ENCODE results near the gene MYO1E.

The MYO1E gene

GRCh38 chr15:59312205-59312604 is 60.5 kb downstream of the MYO1E start:
- no peak for DNase-seq

DNA sequence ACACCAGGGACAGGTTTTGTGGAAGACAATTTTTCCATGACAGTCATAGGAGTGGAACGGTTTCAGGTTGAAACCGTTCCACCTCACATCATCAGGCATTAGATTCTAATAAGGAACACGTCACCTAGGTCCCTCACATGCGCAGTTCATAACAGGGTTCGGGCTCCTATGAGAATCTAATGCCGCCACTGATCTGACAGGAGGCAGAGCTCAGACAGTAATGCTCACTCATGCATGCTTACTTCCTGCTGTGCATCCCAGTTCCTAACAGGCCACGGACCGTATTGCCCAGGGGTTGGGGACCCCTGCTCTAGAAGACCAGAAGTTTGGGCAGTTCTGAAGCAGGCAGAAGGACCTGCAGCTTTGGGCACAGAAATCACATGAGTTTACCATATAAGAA is 61.5 kb downstream of the MYO1E start:
- no peak for DNase-seq

GRCh38 chr15:59309405-59309804 is 63.3 kb downstream of the MYO1E start:
- no peak for DNase-seq

DNA sequence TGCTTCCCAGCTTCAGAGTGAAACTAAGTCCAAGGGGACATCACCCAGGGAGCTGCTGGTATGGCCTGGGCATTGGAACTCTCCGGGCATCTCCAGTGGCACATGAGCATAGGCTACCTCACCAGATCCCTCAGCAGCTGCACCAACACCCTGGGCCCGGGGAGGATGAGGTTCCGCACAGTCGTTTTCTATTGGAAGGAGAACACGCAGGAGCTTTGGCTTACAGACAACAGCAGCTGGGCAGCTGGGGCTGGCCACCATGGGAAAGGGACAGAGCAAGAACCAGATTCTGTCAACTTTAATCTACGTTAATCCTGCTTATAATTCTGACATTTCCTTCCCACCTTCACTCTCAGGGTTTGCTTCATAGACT is 65.5 kb downstream of the MYO1E start:
- DNase-seq = peak in 1 of 2 donors; percentile 46

DNA sequence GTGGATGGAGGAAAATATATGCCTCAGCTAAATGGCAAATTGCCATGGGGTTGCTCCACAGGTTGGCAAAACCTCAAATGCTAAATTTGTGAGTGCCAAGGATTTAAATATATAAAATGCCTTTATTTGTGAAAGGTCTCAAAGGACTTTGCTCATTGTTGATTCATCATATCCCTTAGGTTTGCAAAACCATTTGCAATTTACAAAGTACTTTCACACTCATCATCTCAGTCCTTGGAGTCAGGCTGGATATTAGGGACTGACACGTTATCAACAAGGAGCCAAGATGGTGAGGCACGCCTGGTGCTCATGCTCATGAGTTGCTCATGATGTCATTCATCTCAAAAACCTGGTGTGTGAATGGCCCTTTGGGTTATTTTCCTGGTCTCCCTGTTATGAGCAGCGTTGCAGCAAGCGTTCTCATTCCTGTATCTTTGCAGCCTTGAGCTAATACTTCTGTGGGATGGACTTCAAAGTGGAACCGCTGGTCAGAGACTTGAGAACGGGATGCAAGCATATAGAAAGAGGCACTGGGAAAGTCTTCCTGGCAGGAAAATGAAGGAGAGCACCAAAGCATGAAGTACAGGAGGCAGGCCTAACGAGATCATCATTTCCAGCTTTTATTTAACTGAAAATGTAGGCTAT is 66.0 kb downstream of the MYO1E start:
- DNase-seq = no peak

DNA sequence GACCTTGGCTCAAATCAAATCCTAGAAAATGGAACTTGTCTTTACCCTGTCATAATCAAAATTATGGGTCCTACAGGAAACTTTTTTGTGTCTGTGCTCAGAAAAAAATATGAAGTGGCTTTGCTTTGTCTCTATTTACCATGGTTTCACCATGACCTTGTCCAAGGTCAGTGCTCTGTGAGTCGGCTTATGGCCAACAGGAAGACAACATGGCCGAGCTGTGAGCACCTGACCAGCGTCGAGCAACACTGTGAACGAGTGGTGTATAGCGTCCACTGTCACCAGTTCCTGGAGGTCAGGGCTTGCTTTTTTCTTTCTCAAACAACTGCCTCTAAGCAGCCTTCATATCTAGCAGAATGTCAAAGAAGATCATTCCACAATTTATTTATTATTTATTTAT is 67.9 kb downstream of the MYO1E start:
- no peak for DNase-seq

DNA sequence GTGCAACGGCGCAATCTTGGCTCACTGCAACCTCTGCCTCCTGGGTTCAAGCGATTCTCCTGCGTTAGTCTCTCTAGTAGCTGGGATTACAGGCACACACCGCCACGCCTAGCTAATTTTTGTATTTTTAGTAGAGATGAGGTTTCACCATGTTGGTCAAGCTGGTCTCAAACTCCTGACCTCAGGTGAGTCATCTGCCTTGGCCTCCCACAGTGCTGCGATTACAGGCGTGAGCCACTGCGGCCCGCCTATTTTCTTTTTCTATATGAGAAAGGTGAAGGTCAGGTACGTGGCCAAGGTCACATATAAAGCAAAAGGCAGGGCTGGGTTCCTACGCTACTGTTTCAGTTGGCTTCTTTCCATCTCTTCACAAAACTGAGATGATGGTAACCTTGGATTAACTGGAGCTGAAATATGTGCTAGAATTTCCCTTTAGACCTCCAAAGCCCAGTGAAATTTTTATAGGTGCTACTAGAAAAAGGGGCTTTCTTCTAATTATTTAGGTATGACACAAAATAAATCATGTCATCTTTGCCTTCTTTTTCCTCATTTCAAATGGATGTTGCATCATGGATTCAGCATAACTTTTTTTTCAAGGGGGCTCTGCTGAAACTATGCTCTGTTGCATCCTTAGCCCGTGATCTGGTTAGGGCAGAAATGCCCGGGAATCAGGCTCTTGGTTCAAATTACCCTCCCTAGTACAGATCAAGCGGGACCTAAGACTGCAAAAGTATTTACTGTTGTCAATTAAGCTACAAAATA is 68.5 kb downstream of the MYO1E start:
- DNase-seq = no peak

- peak; percentile 20 to 32 for DNase-seq
Measured at GRCh38 chr15:59303633-59304032, 69.0 kb downstream of the MYO1E start.

DNA sequence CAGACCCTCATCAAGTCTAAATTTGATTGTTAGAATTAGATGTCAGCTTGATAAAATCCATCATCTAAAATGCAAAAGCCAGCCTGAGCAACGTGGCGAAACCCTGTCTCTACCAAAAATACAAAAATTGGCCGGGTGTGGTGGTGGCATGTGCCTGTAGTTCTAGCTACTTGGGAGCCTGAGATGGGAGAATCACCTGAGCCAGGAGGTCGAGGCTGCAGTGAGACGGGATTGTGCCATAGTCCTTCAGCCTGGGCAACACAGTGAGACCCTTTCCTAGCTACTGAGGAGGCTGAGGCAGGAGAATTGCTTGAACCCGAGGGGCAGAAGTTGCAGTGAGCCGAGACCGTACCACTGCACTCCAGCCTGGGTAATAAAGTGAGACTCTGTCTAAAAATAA is 69.5 kb downstream of the MYO1E start:
- no peak for DNase-seq

GRCh38 chr15:59301527-59301926 is 71.1 kb downstream of the MYO1E start:
- no peak for DNase-seq

DNA sequence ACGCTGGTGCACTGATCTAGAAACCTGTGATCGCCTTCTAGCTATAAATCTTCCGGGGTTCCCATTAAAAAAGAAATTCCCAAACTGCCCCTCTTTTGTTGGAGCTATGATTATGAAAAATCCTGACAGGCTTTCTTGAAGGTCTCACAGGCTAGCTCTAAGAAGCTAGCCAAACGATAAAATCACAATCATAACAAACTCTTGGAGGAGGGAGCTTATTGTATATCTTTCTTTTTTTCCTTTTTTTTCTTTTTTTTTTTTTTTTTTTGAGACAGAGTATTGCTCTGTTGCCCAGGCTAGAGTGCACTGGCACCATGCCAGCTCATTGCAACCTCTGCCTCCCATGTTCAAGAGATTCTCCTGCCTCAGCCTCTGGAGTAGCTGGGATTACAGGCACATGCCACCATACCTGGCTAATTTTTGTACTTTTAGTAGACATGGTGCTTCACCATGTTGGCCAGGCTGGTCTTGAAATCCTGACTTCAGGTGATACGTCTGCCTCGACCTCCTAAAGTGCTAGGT is 72.0 kb downstream of the MYO1E start:
- no peak for DNase-seq

GRCh38 chr15:59299929-59300617 is 72.6 kb downstream of the MYO1E start:
- DNase-seq = peak; percentile 22 to 35

GRCh38 chr15:59298854-59299250 is 73.8 kb downstream of the MYO1E start:
- no peak for DNase-seq

DNA sequence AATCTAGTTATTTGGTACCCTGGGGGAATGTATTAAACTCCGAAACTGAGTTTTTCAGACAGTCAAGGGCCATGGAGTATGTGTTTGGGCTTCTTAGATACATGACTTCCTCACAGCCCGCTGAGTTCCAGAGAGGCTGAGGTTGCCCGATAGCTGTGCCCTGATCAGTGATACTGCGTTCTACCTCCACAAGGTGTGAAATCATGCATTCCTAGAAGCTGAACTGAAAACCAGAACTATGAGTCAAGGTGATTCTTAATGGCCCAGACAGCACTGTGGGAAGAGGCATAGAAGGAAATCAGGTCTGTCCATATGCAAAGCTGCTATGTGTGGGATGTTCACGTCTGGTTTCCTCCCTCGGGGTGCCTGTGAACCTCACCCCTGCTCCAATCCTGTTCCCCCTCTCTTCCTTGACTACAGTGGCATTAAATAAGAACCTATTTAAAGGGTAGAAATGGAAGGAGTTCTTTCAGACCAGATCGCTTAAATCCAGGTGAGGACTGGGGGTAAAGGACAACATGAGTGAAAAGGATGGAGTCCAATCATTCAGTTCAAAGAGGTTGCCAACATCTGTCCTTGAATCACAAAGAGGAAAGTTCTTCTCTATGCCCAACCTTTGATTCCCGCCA is 74.3 kb downstream of the MYO1E start:
- DNase-seq = no peak

GRCh38 chr15:59296181-59296617 is 76.5 kb downstream of the MYO1E start:
- DNase-seq = no peak

GRCh38 chr15:59295261-59296001 is 77.2 kb downstream of the MYO1E start:
- DNase-seq = no peak

DNA sequence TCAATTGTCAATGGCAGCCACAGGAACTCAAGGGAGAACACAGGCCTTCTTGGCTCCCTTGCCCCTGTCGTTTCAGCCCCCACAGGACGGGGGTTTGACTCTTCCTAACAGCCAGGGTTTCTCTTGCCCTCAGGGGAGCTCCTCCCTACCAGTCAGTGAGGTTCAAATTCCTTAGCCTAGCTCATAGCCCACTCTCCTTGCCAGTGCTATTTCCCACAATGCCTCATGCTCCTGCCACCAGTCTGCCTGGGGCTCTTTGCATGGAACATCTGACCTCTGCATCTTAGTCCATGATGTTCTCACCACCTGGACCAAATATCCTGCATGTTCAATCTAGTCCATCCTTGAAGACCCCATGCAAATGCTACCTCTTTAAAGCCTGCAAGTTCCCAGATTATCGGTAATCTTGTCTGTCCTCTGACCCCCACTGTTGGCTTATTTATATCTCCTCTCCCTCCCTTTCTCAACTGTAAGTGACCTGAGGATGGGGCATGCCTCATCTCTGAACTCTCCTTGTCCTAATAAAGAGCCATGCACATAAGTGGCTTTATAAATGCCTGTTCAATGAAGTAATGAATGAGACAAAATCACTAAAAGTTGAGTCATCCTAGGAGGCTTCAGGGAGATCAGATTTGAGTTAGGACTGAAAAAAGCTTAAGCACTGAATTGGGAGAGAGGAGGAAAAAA is 78.0 kb downstream of the MYO1E start:
- DNase-seq = no peak

DNA sequence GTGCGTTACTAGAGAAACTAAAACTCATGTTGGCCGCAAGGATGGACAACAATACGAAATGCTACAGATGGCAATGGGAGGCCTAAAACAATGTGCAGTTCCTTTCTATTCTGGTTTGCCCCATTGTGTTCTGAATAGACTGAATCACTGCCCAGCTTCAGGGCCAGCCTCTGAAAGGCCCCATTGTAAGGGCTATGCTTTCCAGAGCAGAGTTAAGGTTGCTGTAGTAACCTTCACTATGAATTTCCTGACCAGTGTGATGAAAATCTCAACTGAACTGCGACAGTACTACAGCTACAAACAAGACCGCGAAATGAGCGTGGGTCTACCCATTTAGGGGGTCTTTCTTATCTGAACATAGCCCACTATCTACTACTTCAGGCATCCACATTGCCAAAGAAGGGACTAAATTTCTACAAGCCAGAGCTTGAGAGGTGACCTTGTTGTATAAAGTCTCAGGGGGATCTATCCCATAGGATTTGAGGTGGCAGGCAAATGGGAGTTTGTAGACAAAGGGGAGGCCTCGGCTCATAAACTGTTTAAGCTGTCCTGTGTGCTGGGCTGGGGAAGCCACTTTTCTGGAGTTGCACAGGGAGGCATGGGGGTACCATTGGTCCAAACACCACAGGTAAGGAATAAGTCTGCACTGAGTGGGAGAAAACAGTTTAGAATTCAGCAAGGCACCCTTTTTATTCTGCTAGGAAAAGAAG is 80.1 kb downstream of the MYO1E start:
- DNase-seq = peak; percentile 60 to 92

GRCh38 chr15:59291213-59291549 is 81.5 kb downstream of the MYO1E start:
- no peak for DNase-seq

DNA sequence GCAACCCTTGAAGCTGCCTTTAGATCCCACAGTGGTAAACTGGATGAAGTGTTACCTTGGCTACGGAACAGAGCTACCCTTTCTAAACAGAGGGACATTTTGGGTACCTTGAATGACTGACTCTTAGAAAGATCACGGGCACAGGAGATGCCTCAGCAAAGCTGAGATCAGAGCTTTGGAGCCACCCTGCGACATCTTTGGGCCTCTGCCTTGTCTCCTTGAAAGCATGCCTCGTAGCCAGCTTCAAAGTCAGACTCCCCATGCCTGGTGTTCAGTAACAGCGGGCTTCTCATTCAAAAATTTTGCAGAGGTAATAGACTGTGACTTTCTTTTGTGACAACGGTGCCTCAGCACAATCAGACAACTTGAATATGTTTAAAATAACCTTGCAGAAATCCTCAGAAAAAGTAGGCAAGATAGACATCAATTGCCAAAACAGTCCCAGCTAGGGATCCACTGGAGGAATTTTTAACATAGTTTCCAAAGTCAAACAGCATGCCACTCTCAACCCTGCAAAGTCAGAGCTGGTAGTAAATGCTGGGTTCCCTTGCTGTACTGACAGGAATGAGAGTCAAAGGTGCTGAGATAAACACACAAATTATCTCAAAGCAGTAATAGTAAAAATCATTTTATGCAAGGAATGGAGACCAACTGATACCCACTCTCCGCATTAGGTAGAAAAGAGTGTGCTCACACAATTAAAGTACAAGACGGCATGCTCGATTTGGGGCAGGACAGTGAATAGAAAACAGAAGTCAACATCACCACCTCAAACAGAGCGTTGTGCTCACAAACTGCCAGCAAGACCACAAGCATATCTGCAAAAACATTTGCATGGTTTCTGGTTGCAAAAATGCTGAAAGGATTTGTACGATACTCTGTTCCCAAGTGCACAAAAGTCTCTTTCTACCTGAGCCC is 82.1 kb downstream of the MYO1E start:
- peak; percentile 64 to 68 for DNase-seq

All from hippocampal formation (tissue), 2 donors.